Gastrocnemius medialis (tissue), 4 donors: ENCODE data around the gene MCF2L2.

Experiments
- POLR2A ChIP-seq, 2 donors: fragments of 450-650 bp; IDR thresholded peaks; one replicate each; pipeline ENCODE4 v1.6.1; 2017; ENCODE audit warnings: antibody characterized with exemption in 2 of 2, mild to moderate bottlenecking in 2 of 2, moderate library complexity in 2 of 2
- TF ChIP-seq, protein P1 (sequence below), 5 experiments: fragments of 450-650 bp in 3 of 5; fragments of 200-600 bp in 2 of 5; sonication (generic) in 2 of 5; IDR thresholded peaks in 4 of 5; conservative IDR thresholded peaks in 1 of 5; 1 replicate in 4 of 5; 2 replicates in 1 of 5; pipeline ENCODE4 v1.5.1; 2016 to 2019; ENCODE audit warnings: antibody characterized with exemption in 5 of 5, mild to moderate bottlenecking in 3 of 5, moderate library complexity in 3 of 5

- TF ChIP-seq, protein P1, sequence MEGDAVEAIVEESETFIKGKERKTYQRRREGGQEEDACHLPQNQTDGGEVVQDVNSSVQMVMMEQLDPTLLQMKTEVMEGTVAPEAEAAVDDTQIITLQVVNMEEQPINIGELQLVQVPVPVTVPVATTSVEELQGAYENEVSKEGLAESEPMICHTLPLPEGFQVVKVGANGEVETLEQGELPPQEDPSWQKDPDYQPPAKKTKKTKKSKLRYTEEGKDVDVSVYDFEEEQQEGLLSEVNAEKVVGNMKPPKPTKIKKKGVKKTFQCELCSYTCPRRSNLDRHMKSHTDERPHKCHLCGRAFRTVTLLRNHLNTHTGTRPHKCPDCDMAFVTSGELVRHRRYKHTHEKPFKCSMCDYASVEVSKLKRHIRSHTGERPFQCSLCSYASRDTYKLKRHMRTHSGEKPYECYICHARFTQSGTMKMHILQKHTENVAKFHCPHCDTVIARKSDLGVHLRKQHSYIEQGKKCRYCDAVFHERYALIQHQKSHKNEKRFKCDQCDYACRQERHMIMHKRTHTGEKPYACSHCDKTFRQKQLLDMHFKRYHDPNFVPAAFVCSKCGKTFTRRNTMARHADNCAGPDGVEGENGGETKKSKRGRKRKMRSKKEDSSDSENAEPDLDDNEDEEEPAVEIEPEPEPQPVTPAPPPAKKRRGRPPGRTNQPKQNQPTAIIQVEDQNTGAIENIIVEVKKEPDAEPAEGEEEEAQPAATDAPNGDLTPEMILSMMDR (IDR thresholded peaks at IDR 0.05 in 4 of 5, conservative IDR thresholded peaks at IDR 0.05 in 1 of 5): no peak
- no peak for TF ChIP-seq POLR2A (IDR thresholded peaks at IDR 0.05)
Observed at GRCh38 chr3:183299976-183300375, 128.4 kb downstream of the MCF2L2 start.
